NCI-H2196 treated with DMSO at 0.1 percent for 48 hours (cell line): ENCODE data around the gene ETFA.
"Not testable (repeated sequence)": the region's sequence is repeated elsewhere in the genome, so short reads cannot be mapped to it uniquely, and the experiment has no call there.

Experiments
- DNase-seq: peaks from one replicate; lab custom pipeline; 2025; ENCODE audit not compliant: unreplicated experiment; lab: John Stamatoyannopoulos, UW

ETFA gene

GRCh38 chr15:76285241-76285825, 25.9 kb downstream of the ETFA start:
- no peak for DNase-seq

GRCh38 chr15:76282465-76282864, 28.8 kb downstream of the ETFA start:
- DNase-seq = no peak

GRCh38 chr15:76278651-76279050, 32.6 kb downstream of the ETFA start:
- no peak for DNase-seq

GRCh38 chr15:76274821-76275220, 36.4 kb downstream of the ETFA start:
- no peak for DNase-seq

- DNase-seq = no peak
Observed at GRCh38 chr15:76274226-76274625, 37.0 kb downstream of the ETFA start.

- no peak for DNase-seq
Observed at GRCh38 chr15:76270876-76271275, 40.4 kb downstream of the ETFA start.

GRCh38 chr15:76267077-76267476, 44.2 kb downstream of the ETFA start:
- no peak for DNase-seq

- not testable (repeated sequence) for DNase-seq
Observed at GRCh38 chr15:76265769-76266168, 45.5 kb downstream of the ETFA start.

- no peak for DNase-seq
Observed at GRCh38 chr15:76260246-76260938, 50.9 kb downstream of the ETFA start.

GRCh38 chr15:76259392-76259791, 51.9 kb downstream of the ETFA start:
- no peak for DNase-seq

- DNase-seq = no peak
Observed at GRCh38 chr15:76258460-76258859, 52.8 kb downstream of the ETFA start.

GRCh38 chr15:76253691-76254473, 57.4 kb downstream of the ETFA start:
- no peak for DNase-seq

GRCh38 chr15:76252249-76252648, 59.0 kb downstream of the ETFA start:
- DNase-seq = no peak

GRCh38 chr15:76251717-76252116, 59.6 kb downstream of the ETFA start:
- no peak for DNase-seq

- DNase-seq = no peak
Observed at GRCh38 chr15:76245072-76245610, 66.1 kb downstream of the ETFA start.

- DNase-seq = no peak
Observed at GRCh38 chr15:76239786-76240185, 71.5 kb downstream of the ETFA start.

GRCh38 chr15:76236350-76236749, 74.9 kb downstream of the ETFA start:
- no peak for DNase-seq

- DNase-seq = no peak
Observed at GRCh38 chr15:76235186-76235826, 76.0 kb downstream of the ETFA start.

GRCh38 chr15:76234337-76234889, 76.9 kb downstream of the ETFA start:
- DNase-seq = no peak

GRCh38 chr15:76233921-76234320, 77.3 kb downstream of the ETFA start:
- DNase-seq = no peak

- DNase-seq = no peak
Observed at GRCh38 chr15:76229266-76229665, 82.0 kb downstream of the ETFA start.
